ENCODE results near the gene HRAS. TPM values are rescaled to one million over a fixed set of nuclear protein-coding genes. Genes with fewer than 3 reads are reported as not detected.
A peak's percentile ranks its signal among the peaks of the same experiment; 100 is the strongest.
"Not testable (repeated sequence)": the region's sequence is repeated elsewhere in the genome, so short reads cannot be mapped to it uniquely, and the experiment has no call there.

Gene HRAS
- total RNA-seq, 5 donors from 2014 or later (not counting 1 experiment from before 2014, with no cell fraction given): 27.6 to 53.4 (median 47.6) TPM

GRCh38 chr11:516918-517685 lies 18.3 kb downstream of the HRAS start:
- H3K36me3 ChIP-seq (ENCODE audit: control insufficient read depth in 2 of 2, extremely low read depth in 1 of 2, insufficient read depth in 1 of 2, low read length in 1 of 2); H3K9me3 Mint-ChIP-seq; H3K4me1 Mint-ChIP-seq; H3K4me1 ChIP-seq (ENCODE audit: control insufficient read depth in 1 of 2, extremely low read depth in 1 of 2, insufficient read depth in 2 of 2, low read length in 2 of 2); H3K36me3 Mint-ChIP-seq; H3K4me3 ChIP-seq (ENCODE audit: control insufficient read depth in 1 of 2, extremely low read depth in 1 of 2, low read length in 1 of 2); H3K27me3 ChIP-seq (replicated peaks in 1 of 2; ENCODE audit: control insufficient read depth in 2 of 2, extremely low read depth in 1 of 2, insufficient read depth in 2 of 2, low read length in 1 of 2); DNase-seq; H3K9me3 ChIP-seq; POLR2A ChIA-PET; H3K27ac ChIP-seq (ENCODE audit: low read length); H3K4me3 Mint-ChIP-seq; H3K27me3 Mint-ChIP-seq; ATAC-seq (replicated peaks in 1 of 4); CTCF ChIA-PET: not testable (repeated sequence)
- H3K27ac Mint-ChIP-seq: peak overlapping the region in 1 of 2 donors; percentile 34
- 92% methylated on average over 15 of the region's 43 CpGs for WGBS (ENCODE audit: insufficient coverage)

- Histone ChIP-seq H3K27ac (ENCODE audit: low read length) (no peak overlapping the region), H3K9me3 (no peaks in the 10 kb centered on the region), H3K4me1 (ENCODE audit: control insufficient read depth in 1 of 2, extremely low read depth in 1 of 2, insufficient read depth in 2 of 2, low read length in 2 of 2) (peaks cover 2 to 7% of the 10 kb centered on the region in 2 experiments), H3K4me3 (ENCODE audit: control insufficient read depth in 1 of 2, extremely low read depth in 1 of 2, low read length in 1 of 2) (no peak overlapping the region), H3K36me3 (ENCODE audit: control insufficient read depth in 2 of 2, extremely low read depth in 1 of 2, insufficient read depth in 1 of 2, low read length in 1 of 2) (peaks cover 2% of the 10 kb centered on the region in 2 donors), H3K27me3 (replicated peaks in 1 of 2; ENCODE audit: control insufficient read depth in 2 of 2, extremely low read depth in 1 of 2, insufficient read depth in 2 of 2, low read length in 1 of 2) (no peaks in the 10 kb centered on the region)
- no peaks in the 10 kb centered on the region for H3K27me3 Mint-ChIP-seq
- POLR2A ChIA-PET: interaction anchor here in 1 of 2 donors (0.6 to 0.7 kb wide), 2 partner anchors 13 to 271 kb away, joined by 3 to 16 read pairs; no protein-coding TSS in a partner anchor
- peak overlapping the region in 1 of 3 donors; percentile 15 for H3K4me3 Mint-ChIP-seq
- DNase-seq (no peak), ATAC-seq (replicated peaks in 1 of 4) (no peak)
- H3K4me1 Mint-ChIP-seq: peaks cover 4 to 7% (median 5%) of the 10 kb centered on the region in 3 donors
- CTCF ChIA-PET: interaction anchor here in 1 of 2 donors (0.7 kb wide), 1 partner anchor 266 kb away, joined by 3 read pairs; no protein-coding TSS in a partner anchor
- H3K27ac Mint-ChIP-seq: no peak overlapping the region
- peaks cover 0 to 3% (median 0%) of the 10 kb centered on the region in 3 donors for H3K9me3 Mint-ChIP-seq
- WGBS (ENCODE audit: insufficient coverage): no CpG with 5 or more reads among the region's 4 CpGs
- H3K36me3 Mint-ChIP-seq: peaks cover 9% of the 10 kb centered on the region
Observed at GRCh38 chr11:516400-516799, 19.0 kb downstream of the HRAS start.

- Histone ChIP-seq H3K4me3 (ENCODE audit: control insufficient read depth in 1 of 2, extremely low read depth in 1 of 2, low read length in 1 of 2) (no peak overlapping the region), H3K9me3 (no peaks in the 10 kb centered on the region), H3K27me3 (replicated peaks in 1 of 2; ENCODE audit: control insufficient read depth in 2 of 2, extremely low read depth in 1 of 2, insufficient read depth in 2 of 2, low read length in 1 of 2) (no peaks in the 10 kb centered on the region), H3K36me3 (ENCODE audit: control insufficient read depth in 2 of 2, extremely low read depth in 1 of 2, insufficient read depth in 1 of 2, low read length in 1 of 2) (peaks cover 2% of the 10 kb centered on the region in 2 donors), H3K4me1 (ENCODE audit: control insufficient read depth in 1 of 2, extremely low read depth in 1 of 2, insufficient read depth in 2 of 2, low read length in 2 of 2) (peaks cover 2 to 7% of the 10 kb centered on the region in 2 experiments), H3K27ac (ENCODE audit: low read length) (no peak overlapping the region)
- no peak overlapping the region for H3K4me3 Mint-ChIP-seq
- POLR2A ChIA-PET: no interaction called here
- 76% methylated on average over 5 of the region's 6 CpGs for WGBS (ENCODE audit: insufficient coverage)
- no peak for DNase-seq
- no peak for ATAC-seq (replicated peaks in 1 of 4)
- no peak overlapping the region for H3K27ac Mint-ChIP-seq
- peaks cover 4 to 7% (median 5%) of the 10 kb centered on the region in 3 donors for H3K4me1 Mint-ChIP-seq
- no peaks in the 10 kb centered on the region for H3K27me3 Mint-ChIP-seq
- peaks cover 0 to 3% (median 0%) of the 10 kb centered on the region in 3 donors for H3K9me3 Mint-ChIP-seq
- H3K36me3 Mint-ChIP-seq: peaks cover 11% of the 10 kb centered on the region
- CTCF ChIA-PET: no interaction called here
Observed at GRCh38 chr11:515131-515530, 20.2 kb downstream of the HRAS start.

GRCh38 chr11:514606-515005 lies 20.8 kb downstream of the HRAS start:
- ChIA-PET CTCF (no interaction called here), POLR2A (no interaction called here)
- peaks cover 11% of the 10 kb centered on the region for H3K36me3 Mint-ChIP-seq
- peaks cover 4 to 7% (median 5%) of the 10 kb centered on the region in 3 donors for H3K4me1 Mint-ChIP-seq
- Histone ChIP-seq H3K27ac (ENCODE audit: low read length) (no peak overlapping the region), H3K4me1 (ENCODE audit: control insufficient read depth in 1 of 2, extremely low read depth in 1 of 2, insufficient read depth in 2 of 2, low read length in 2 of 2) (peaks cover 2 to 7% of the 10 kb centered on the region in 2 experiments), H3K9me3 (no peaks in the 10 kb centered on the region), H3K36me3 (ENCODE audit: control insufficient read depth in 2 of 2, extremely low read depth in 1 of 2, insufficient read depth in 1 of 2, low read length in 1 of 2) (peaks cover 2% of the 10 kb centered on the region in 2 donors), H3K4me3 (ENCODE audit: control insufficient read depth in 1 of 2, extremely low read depth in 1 of 2, low read length in 1 of 2) (no peak overlapping the region), H3K27me3 (replicated peaks in 1 of 2; ENCODE audit: control insufficient read depth in 2 of 2, extremely low read depth in 1 of 2, insufficient read depth in 2 of 2, low read length in 1 of 2) (no peaks in the 10 kb centered on the region)
- ATAC-seq (replicated peaks in 1 of 4) (no peak), DNase-seq (no peak)
- no peaks in the 10 kb centered on the region for H3K27me3 Mint-ChIP-seq
- over 99% methylated on average over 10 of the region's 10 CpGs for WGBS (ENCODE audit: insufficient coverage)
- no peak overlapping the region for H3K4me3 Mint-ChIP-seq
- H3K27ac Mint-ChIP-seq: no peak overlapping the region
- peaks cover 0 to 3% (median 0%) of the 10 kb centered on the region in 3 donors for H3K9me3 Mint-ChIP-seq

- peaks cover 0 to 5% (median 3%) of the 10 kb centered on the region in 3 donors for H3K4me1 Mint-ChIP-seq
- H3K27ac Mint-ChIP-seq: no peak overlapping the region
- peaks cover 2 to 6% of the 10 kb centered on the region in 2 donors for H3K36me3 ChIP-seq (ENCODE audit: control insufficient read depth in 2 of 2, extremely low read depth in 1 of 2, insufficient read depth in 1 of 2, low read length in 1 of 2)
- ATAC-seq (replicated peaks in 1 of 4) (no peak), DNase-seq (no peak)
- ChIA-PET POLR2A (no interaction called here), CTCF (interaction anchor here in 1 of 2 donors (0.6 kb wide), 2 partner anchors 9 to 186 kb away, joined by 3 to 4 read pairs; no protein-coding TSS in a partner anchor)
- H3K36me3 Mint-ChIP-seq: peaks cover 11% of the 10 kb centered on the region
- H3K27ac ChIP-seq (ENCODE audit: low read length): no peak overlapping the region
- no peaks in the 10 kb centered on the region for H3K27me3 ChIP-seq (replicated peaks in 1 of 2; ENCODE audit: control insufficient read depth in 2 of 2, extremely low read depth in 1 of 2, insufficient read depth in 2 of 2, low read length in 1 of 2)
- 98% methylated on average over 21 of the region's 29 CpGs for WGBS (ENCODE audit: insufficient coverage)
- H3K4me3 ChIP-seq (ENCODE audit: control insufficient read depth in 1 of 2, extremely low read depth in 1 of 2, low read length in 1 of 2): no peak overlapping the region
- H3K9me3 ChIP-seq: no peaks in the 10 kb centered on the region
- peaks cover 0 to 3% (median 0%) of the 10 kb centered on the region in 3 donors for H3K9me3 Mint-ChIP-seq
- H3K4me3 Mint-ChIP-seq: no peak overlapping the region
- H3K4me1 ChIP-seq (ENCODE audit: control insufficient read depth in 1 of 2, extremely low read depth in 1 of 2, insufficient read depth in 2 of 2, low read length in 2 of 2): peaks cover 0 to 3% of the 10 kb centered on the region in 2 experiments
- H3K27me3 Mint-ChIP-seq: no peaks in the 10 kb centered on the region
Observed at GRCh38 chr11:512761-513595, 22.4 kb downstream of the HRAS start.

GRCh38 chr11:508956-509355 lies 26.4 kb downstream of the HRAS start:
- Histone ChIP-seq H3K4me1 (ENCODE audit: control insufficient read depth in 1 of 2, extremely low read depth in 1 of 2, insufficient read depth in 2 of 2, low read length in 2 of 2) (peaks cover 13 to 36% of the 10 kb centered on the region in 2 experiments), H3K4me3 (ENCODE audit: control insufficient read depth in 1 of 2, extremely low read depth in 1 of 2, low read length in 1 of 2) (no peak overlapping the region), H3K36me3 (ENCODE audit: control insufficient read depth in 2 of 2, extremely low read depth in 1 of 2, insufficient read depth in 1 of 2, low read length in 1 of 2) (peaks cover 2 to 6% of the 10 kb centered on the region in 2 donors), H3K27me3 (replicated peaks in 1 of 2; ENCODE audit: control insufficient read depth in 2 of 2, extremely low read depth in 1 of 2, insufficient read depth in 2 of 2, low read length in 1 of 2) (no peaks in the 10 kb centered on the region), H3K27ac (ENCODE audit: low read length) (no peak overlapping the region), H3K9me3 (no peaks in the 10 kb centered on the region)
- DNase-seq (no peak), ATAC-seq (replicated peaks in 1 of 4) (no peak)
- ChIA-PET CTCF (interaction anchor here in 1 of 2 donors (0.6 to 2.0 kb wide), 2 partner anchors 10 to 19 kb away, joined by 4 to 10 read pairs; no protein-coding TSS in a partner anchor), POLR2A (no interaction called here)
- WGBS (ENCODE audit: insufficient coverage): 93% methylated on average over 3 of the region's 5 CpGs
- H3K9me3 Mint-ChIP-seq: no peaks in the 10 kb centered on the region
- peaks cover 11% of the 10 kb centered on the region for H3K36me3 Mint-ChIP-seq
- H3K4me1 Mint-ChIP-seq: peaks cover 6 to 24% (median 22%) of the 10 kb centered on the region in 3 donors
- H3K4me3 Mint-ChIP-seq: peak overlapping the region in 1 of 3 donors; percentile 25
- peak overlapping the region in 1 of 2 donors; percentile 39 for H3K27ac Mint-ChIP-seq
- no peaks in the 10 kb centered on the region for H3K27me3 Mint-ChIP-seq
